ENCODE data around the gene DCLRE1A. TPM values are rescaled to one million over a fixed set of nuclear protein-coding genes. Genes with fewer than 3 reads are reported as not detected.

The DCLRE1A gene
- total and polyA plus RNA-seq, 4 experiments from 2014 or later: 3.3 to 5.3 (median 4.6) TPM

GRCh38 chr10:113788604-113789083 lies 65.2 kb downstream of the DCLRE1A start:
- Histone ChIP-seq H3K4me1 (ENCODE audit: insufficient read depth, low read length) (no peaks in the 10 kb centered on the region), H3K9me3 (ENCODE audit: control insufficient read depth in 1 of 2, low read length in 2 of 2) (no peaks in the 10 kb centered on the region), H3K36me3 (ENCODE audit: insufficient read depth, low read length) (no peaks in the 10 kb centered on the region), H3K27ac (ENCODE audit: low read depth, low read length) (no peak overlapping the region), H3K27me3 (ENCODE audit: insufficient read depth, low read length) (peaks cover 3% of the 10 kb centered on the region), H3K4me3 (ENCODE audit: low read length in 2 of 2) (no peak overlapping the region)
- Mint-ChIP-seq H3K4me3 (no peak overlapping the region), H3K27me3 (peaks cover 9 to 23% of the 10 kb centered on the region in 2 donors), H3K36me3 (no peaks in the 10 kb centered on the region), H3K4me1 (no peaks in the 10 kb centered on the region), H3K9me3 (no peaks in the 10 kb centered on the region), H3K27ac (no peak overlapping the region)
- no peak for DNase-seq
- POLR2A ChIA-PET (ENCODE audit: partially characterized antibody): no interaction called here
- CTCF ChIA-PET (ENCODE audit: partially characterized antibody): no interaction called here
- intact Hi-C loops (cut with micrococcal nuclease): no loop called here

Other genes starting within 250 kb of the DCLRE1A start
- not detected for gene NRAP, start 190.0 kb downstream of the DCLRE1A start, total RNA-seq
- not detected for gene NRAP, start 190.0 kb downstream of the DCLRE1A start, polyA plus RNA-seq
- 10 to 100 TPM; 18.2 to 23.1 TPM for gene CASP7, start 174.2 kb downstream of the DCLRE1A start, total RNA-seq
- gene CASP7, start 174.2 kb downstream of the DCLRE1A start, polyA plus RNA-seq: 10 to 100 TPM; 16.4 to 22.7 TPM
- gene PLEKHS1, start 102.4 kb downstream of the DCLRE1A start, total RNA-seq: under 1 TPM in 1 of 2 experiments, not detected in 1; 0.12 TPM
- not detected for gene PLEKHS1, start 102.4 kb downstream of the DCLRE1A start, polyA plus RNA-seq
- 10 to 100 TPM; 22.1 to 24.1 TPM for gene NHLRC2, start 579 bp upstream of the DCLRE1A start, total RNA-seq
- gene NHLRC2, start 579 bp upstream of the DCLRE1A start, polyA plus RNA-seq: 10 to 100 TPM in 1 of 2 donors, 1 to 10 TPM in 1; 4.2 to 11.9 TPM
- gene ADRB1, start 189.8 kb upstream of the DCLRE1A start, total RNA-seq: not detected
- not detected for gene ADRB1, start 189.8 kb upstream of the DCLRE1A start, polyA plus RNA-seq

Measured in CD4-positive, alpha-beta memory T cell (primary cell).